ENCODE results near the gene ZMIZ1. TPM values are rescaled to one million over a fixed set of nuclear protein-coding genes. Genes with fewer than 3 reads are reported as not detected.

ZMIZ1 gene
- total RNA-seq, 1 experiment from 2014 or later = 28.4 TPM

GRCh38 chr10:79342811-79343561 lies 274.2 kb downstream of the ZMIZ1 start:
- Histone ChIP-seq H3K9ac (ENCODE audit: low read length) (no peak overlapping the region), H2AFZ (ENCODE audit: low read depth, low read length, poor library complexity, severe bottlenecking) (no peak overlapping the region), H4K20me1 (ENCODE audit: insufficient read depth) (no peaks in the 10 kb centered on the region; the same call in 1 of the 2 replicates), H3K27ac (ENCODE audit: low read depth, low read length) (no peak overlapping the region), H3K79me2 (ENCODE audit: insufficient read depth, low read length) (peaks cover 7% of the 10 kb centered on the region), H3K9me2 (ENCODE audit: insufficient read depth) (no peaks in the 10 kb centered on the region), H3K4me3 (replicated peaks in 1 of 2; ENCODE audit: low read depth in 1 of 2, low read length in 2 of 2) (no peak overlapping the region), H3K9me3 (ENCODE audit: control insufficient read depth in 1 of 2, insufficient read depth in 1 of 2, low read depth in 1 of 2, low read length in 2 of 2) (no peaks in the 10 kb centered on the region), H3K36me3 (ENCODE audit: control insufficient read depth in 1 of 2, insufficient read depth in 2 of 2, low read length in 2 of 2) (no peaks in the 10 kb centered on the region), H3K27me3 (ENCODE audit: insufficient read depth, low read length) (no peaks in the 10 kb centered on the region), H3K4me1 (ENCODE audit: control insufficient read depth in 1 of 2, insufficient read depth in 2 of 2, low read length in 2 of 2) (peaks cover 7 to 19% of the 10 kb centered on the region in 2 experiments; a peak in 3 of 4 replicates), H3K4me2 (ENCODE audit: low read length) (no peak overlapping the region)
- intact Hi-C loops (cut with micrococcal nuclease) = no loop called here
- TF ChIP-seq, protein P1, sequence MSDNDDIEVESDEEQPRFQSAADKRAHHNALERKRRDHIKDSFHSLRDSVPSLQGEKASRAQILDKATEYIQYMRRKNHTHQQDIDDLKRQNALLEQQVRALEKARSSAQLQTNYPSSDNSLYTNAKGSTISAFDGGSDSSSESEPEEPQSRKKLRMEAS (IDR thresholded peaks at IDR 0.05) = no peak
- no peak for TF ChIP-seq YY1 (IDR thresholded peaks at IDR 0.05; ENCODE audit: extremely low read depth, insufficient replicate concordance, low read depth, low read length)
- TF ChIP-seq, protein P2, sequence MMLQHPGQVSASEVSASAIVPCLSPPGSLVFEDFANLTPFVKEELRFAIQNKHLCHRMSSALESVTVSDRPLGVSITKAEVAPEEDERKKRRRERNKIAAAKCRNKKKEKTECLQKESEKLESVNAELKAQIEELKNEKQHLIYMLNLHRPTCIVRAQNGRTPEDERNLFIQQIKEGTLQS (IDR thresholded peaks at IDR 0.05) = no peak
- TF ChIP-seq SP1 (IDR thresholded peaks at IDR 0.05; ENCODE audit: low read depth) = no peak
- TF ChIP-seq POLR2AphosphoS5 (IDR thresholded peaks at IDR 0.05; ENCODE audit: low read depth, low read length) = no peak
- TF ChIP-seq, protein P3, sequence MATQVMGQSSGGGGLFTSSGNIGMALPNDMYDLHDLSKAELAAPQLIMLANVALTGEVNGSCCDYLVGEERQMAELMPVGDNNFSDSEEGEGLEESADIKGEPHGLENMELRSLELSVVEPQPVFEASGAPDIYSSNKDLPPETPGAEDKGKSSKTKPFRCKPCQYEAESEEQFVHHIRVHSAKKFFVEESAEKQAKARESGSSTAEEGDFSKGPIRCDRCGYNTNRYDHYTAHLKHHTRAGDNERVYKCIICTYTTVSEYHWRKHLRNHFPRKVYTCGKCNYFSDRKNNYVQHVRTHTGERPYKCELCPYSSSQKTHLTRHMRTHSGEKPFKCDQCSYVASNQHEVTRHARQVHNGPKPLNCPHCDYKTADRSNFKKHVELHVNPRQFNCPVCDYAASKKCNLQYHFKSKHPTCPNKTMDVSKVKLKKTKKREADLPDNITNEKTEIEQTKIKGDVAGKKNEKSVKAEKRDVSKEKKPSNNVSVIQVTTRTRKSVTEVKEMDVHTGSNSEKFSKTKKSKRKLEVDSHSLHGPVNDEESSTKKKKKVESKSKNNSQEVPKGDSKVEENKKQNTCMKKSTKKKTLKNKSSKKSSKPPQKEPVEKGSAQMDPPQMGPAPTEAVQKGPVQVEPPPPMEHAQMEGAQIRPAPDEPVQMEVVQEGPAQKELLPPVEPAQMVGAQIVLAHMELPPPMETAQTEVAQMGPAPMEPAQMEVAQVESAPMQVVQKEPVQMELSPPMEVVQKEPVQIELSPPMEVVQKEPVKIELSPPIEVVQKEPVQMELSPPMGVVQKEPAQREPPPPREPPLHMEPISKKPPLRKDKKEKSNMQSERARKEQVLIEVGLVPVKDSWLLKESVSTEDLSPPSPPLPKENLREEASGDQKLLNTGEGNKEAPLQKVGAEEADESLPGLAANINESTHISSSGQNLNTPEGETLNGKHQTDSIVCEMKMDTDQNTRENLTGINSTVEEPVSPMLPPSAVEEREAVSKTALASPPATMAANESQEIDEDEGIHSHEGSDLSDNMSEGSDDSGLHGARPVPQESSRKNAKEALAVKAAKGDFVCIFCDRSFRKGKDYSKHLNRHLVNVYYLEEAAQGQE (IDR thresholded peaks at IDR 0.05; ENCODE audit: low read depth) = no peak
- no peak for TF ChIP-seq EZH2phosphoT487 (IDR thresholded peaks at IDR 0.05; ENCODE audit: borderline replicate concordance)
- no peak for TF ChIP-seq ELF1 (IDR thresholded peaks at IDR 0.05; ENCODE audit: borderline replicate concordance, low read depth)
- no peak for TF ChIP-seq POLR2A (IDR thresholded peaks at IDR 0.05; ENCODE audit: borderline replicate concordance, extremely low read depth, insufficient read depth, insufficient read length)
- TF ChIP-seq TCF7L2 (IDR thresholded peaks at IDR 0.05; ENCODE audit: borderline replicate concordance, extremely low read depth, insufficient read depth, insufficient read length) = no peak
- no peak for TF ChIP-seq JUND (IDR thresholded peaks at IDR 0.05)
- TF ChIP-seq CEBPB (IDR thresholded peaks at IDR 0.05; ENCODE audit: low read depth) = no peak
- no peak for TF ChIP-seq ZFX (IDR thresholded peaks at IDR 0.05)
- DNase-seq (ENCODE audit: low read depth, low spot score) (no peak), ATAC-seq (no peak)
- no TSS peak for BruUV-seq (replicated peaks)
- RAD21 ChIA-PET (ENCODE audit: low non-redundant PET in 1 of 2, low total read pairs in 2 of 2, uncharacterized antibody in 2 of 2, unreplicated experiment in 2 of 2) = no interaction called here
- POLR2A ChIA-PET = no interaction called here
- CTCF ChIA-PET = no interaction called here
